ENCODE results near the gene ZGPAT. TPM values are rescaled to one million over a fixed set of nuclear protein-coding genes. Genes with fewer than 3 reads are reported as not detected.

ZGPAT gene
- total RNA-seq, 1 donor from 2014 or later = 11.7 TPM

GRCh38 chr20:63744574-63745423, 37.0 kb downstream of the ZGPAT start:
- no peak for DNase-seq (ENCODE audit: low read depth in 2 of 2)

- DNase-seq (ENCODE audit: low read depth in 2 of 2) = no peak
Measured at GRCh38 chr20:63745424-63745805, 37.6 kb downstream of the ZGPAT start.

GRCh38 chr20:63745961-63746731, 38.3 kb downstream of the ZGPAT start:
- no peak for DNase-seq (ENCODE audit: low read depth in 2 of 2)

DNA sequence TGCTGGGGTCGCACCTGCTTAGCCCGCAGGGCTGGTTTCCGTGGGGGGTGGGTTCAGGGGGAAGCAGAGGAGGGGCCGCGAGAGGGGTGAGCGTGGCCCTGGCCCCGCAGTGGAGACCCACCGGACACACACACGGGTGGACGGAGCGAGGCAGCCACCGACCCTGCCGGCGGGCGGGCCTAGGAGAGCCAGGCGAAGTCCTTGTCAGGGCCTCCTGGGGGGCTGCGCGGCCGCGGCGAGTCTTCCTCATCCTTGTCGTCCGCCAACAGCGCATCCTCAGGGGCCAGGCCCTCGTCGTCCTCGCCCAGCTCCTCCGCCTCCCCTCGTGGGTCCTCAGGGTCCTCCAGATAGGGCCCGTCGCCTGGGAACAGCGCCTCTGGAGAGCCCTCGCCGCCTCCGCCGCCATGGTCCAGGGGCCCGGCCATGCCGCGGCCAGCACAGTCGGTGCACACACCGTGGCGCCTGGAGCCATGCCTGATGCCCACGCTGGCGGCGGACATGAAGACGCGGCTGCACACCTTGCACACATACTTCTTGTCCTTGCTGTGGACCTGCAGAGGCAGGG, 39.0 kb downstream of the ZGPAT start:
- no peak for DNase-seq (ENCODE audit: low read depth in 2 of 2)

DNA sequence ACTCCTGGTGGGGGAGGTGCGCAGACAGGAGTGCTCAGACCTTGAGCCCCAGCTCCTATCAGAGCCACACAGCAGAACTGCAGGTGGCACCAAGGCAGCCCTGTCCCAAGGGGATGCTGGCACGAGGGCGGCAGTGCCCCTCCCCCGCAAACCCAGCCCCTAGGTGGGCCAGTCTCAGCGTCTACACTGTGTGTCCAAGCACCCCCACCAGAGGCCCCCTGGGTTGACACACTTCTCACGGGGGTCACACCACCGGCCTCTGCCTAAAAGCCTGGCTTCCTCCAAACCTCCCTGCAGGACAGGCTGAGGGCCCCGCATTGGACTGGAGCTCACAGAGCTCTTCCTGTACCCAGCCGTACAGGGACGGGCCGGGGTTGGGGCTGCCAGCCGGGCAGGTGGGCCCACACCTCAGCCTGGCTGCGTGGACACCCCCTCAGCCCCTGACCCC, 39.8 kb downstream of the ZGPAT start:
- no peak for DNase-seq (ENCODE audit: low read depth in 2 of 2)

- DNase-seq (ENCODE audit: low read depth in 2 of 2) = no peak
Measured at GRCh38 chr20:63748070-63748933, 40.5 kb downstream of the ZGPAT start.

- DNase-seq (ENCODE audit: low read depth in 2 of 2) = no peak
Measured at GRCh38 chr20:63748934-63749270, 41.1 kb downstream of the ZGPAT start.

- no peak for DNase-seq (ENCODE audit: low read depth in 2 of 2)
Measured at GRCh38 chr20:63749597-63750508, 42.0 kb downstream of the ZGPAT start.

DNA sequence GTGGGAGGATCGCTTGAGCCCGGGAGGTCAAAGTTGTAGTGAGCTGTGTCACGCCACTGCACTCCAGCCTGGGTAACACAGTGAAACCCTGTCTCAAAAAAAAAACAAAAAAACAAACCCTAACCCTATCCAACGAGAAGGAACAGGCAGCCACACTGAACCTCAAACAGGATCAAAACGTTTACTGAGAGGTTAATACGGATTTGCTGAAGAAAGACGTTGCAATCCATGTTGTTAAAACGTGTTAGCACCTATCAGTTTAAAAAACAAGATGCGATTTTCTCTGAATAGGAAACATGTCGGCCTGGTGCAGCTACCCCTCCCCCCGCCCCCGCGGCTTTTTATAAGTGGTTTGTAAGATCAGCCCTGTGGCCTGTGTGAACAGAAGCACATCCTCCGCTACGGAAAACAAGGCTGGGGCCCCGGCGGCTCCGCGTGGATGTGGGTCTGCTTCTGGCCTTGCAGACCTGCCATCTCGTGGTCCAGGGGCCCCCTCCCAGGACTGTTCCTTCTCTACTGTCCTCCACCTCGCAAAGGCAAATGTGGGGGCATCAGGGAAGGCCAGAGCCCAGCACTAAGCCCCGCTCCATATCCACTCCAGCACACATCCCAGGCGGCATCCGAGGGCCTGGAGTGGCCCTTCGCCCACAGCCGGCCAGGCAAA, 43.1 kb downstream of the ZGPAT start:
- DNase-seq (ENCODE audit: low read depth in 2 of 2) = no peak

GRCh38 chr20:63751471-63752271, 43.8 kb downstream of the ZGPAT start:
- DNase-seq (ENCODE audit: low read depth in 2 of 2) = no peak

DNA sequence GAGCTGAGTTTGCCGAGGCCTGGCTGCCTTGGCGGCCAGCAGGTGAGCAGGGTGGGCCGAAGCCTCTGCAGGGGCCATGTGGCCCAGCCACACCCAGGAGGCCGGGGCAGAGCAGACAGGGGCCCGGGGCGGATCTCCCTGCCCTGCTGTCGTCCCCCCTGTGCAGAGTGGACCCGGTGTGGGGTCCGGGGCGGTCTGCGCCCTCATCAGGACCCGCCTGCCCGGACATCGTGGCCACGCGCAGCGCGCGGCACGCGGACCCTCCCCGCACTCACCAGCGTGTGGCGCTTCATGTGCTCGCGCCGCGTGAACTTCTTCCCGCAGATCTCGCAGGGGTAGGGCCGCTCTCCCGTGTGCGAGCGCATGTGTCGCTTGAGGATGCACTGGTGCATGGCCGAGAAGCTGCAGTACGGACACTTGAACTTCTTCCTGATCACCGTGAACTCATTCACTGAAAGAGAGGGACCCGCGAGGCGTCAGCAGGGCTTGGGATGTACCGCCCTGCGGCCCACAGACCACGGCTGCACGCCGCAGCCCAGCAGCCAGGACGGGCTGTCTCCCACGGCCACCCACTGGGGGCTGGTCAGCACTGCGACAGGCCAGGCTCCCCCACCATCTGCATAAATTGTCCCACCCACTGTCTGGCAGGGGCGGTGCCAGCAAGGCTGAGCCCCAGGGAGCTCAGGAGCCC, 44.7 kb downstream of the ZGPAT start:
- no peak for DNase-seq (ENCODE audit: low read depth in 2 of 2)

DNA sequence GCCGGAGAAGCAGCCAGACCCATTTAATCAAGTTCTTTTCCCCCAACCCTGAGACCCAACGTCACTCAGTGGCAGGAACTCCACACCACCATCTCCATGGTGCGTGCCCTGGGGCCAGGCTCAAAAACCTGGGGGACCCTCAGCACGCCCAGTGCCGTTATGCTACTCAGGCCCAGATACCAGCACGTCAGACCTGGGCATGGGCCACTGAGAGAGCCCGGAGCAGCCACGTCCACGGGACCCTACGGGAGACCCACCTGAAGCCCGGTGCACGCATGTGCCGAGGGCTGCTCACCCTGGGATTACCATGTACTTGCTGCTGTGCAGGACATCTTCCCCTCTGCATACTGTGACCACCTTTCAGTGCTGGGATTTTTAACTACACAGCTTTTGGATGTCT, 45.5 kb downstream of the ZGPAT start:
- no peak for DNase-seq (ENCODE audit: low read depth in 2 of 2)

- no peak for DNase-seq (ENCODE audit: low read depth in 2 of 2)
Measured at GRCh38 chr20:63754008-63754407, 46.2 kb downstream of the ZGPAT start.

- no peak for DNase-seq (ENCODE audit: low read depth in 2 of 2)
Measured at GRCh38 chr20:63755933-63756647, 48.3 kb downstream of the ZGPAT start.

- no peak for DNase-seq (ENCODE audit: low read depth in 2 of 2)
Measured at GRCh38 chr20:63756648-63756991, 48.8 kb downstream of the ZGPAT start.

DNA sequence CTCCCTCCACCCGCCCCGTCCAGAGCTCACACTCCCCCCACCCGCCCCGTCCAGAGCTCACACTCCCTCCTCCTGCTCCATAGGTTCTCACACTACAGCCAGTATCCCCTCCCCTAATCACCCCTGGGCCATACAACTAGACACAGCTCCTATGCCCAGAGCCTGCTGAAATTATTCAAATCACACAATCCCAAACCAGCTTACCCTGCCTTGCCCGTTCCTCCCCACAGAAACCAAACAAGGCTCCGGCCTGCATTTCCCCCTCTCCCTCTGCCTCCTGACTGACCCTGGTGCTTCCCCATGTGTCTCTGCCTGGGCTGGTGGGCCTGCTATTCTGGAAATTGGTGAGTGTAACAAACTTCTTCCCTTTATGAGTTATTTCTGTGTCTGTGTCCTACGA, 50.3 kb downstream of the ZGPAT start:
- DNase-seq (ENCODE audit: low read depth in 2 of 2) = no peak

- no peak for DNase-seq (ENCODE audit: low read depth in 2 of 2)
Measured at GRCh38 chr20:63759377-63759901, 51.6 kb downstream of the ZGPAT start.
